GM19324 (cell line): ENCODE data around the gene NDFIP1.
"Not testable (repeated sequence)": the region's sequence is repeated elsewhere in the genome, so short reads cannot be mapped to it uniquely, and the experiment has no call there.

Experiments
- ATAC-seq: cut with Tn5 transposase; IDR thresholded peaks from one replicate; pipeline ENCODE4 v1.9.1; 2021; ENCODE audit warnings: mild to moderate bottlenecking, moderate library complexity; ENCODE audit not compliant: unreplicated experiment, low FRiP score

Gene NDFIP1, protein sequence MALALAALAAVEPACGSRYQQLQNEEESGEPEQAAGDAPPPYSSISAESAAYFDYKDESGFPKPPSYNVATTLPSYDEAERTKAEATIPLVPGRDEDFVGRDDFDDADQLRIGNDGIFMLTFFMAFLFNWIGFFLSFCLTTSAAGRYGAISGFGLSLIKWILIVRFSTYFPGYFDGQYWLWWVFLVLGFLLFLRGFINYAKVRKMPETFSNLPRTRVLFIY

DNA sequence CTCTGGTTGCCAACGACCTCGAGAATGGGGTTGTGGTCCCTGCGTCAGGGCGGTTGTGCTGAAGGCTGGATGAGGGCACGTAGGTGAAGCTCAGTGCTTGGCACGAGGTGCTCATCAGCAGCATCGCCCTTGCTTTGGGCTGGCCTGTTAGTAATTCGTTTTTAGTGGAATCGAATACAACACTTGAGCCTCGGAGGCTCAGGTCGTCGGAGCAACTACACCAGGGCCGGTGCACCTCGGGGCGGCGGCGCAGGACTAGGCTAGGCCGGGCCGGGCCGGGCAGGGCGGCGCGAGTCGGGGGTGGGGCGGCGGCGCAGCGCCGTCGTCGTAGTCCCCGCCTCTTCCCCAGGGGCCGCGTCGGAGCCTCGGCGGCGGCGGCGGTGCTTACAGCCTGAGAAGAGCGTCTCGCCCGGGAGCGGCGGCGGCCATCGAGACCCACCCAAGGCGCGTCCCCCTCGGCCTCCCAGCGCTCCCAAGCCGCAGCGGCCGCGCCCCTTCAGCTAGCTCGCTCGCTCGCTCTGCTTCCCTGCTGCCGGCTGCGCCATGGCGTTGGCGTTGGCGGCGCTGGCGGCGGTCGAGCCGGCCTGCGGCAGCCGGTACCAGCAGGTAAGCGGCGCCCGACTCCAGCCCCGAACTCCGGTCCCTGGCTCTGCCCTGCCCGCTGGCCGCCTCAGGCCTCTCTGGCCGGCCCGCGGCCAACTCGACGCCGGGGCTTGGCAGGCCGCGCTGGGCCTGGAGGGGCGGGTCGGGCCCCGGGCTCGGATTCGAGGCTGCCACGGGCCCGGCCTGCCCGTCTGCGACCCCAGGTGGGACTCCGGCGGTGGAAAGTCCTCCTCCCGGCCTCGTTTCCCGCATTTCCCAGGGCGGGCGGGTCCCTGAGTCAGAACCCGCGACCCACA, at the start of gene NDFIP1:
Gene NDFIP1, plus strand, starts transcription at position 348 of the 899 bp plus-strand sequence. Its CDS starts 196 bp downstream, at position 544.
- peak; percentile 99 for ATAC-seq

DNA sequence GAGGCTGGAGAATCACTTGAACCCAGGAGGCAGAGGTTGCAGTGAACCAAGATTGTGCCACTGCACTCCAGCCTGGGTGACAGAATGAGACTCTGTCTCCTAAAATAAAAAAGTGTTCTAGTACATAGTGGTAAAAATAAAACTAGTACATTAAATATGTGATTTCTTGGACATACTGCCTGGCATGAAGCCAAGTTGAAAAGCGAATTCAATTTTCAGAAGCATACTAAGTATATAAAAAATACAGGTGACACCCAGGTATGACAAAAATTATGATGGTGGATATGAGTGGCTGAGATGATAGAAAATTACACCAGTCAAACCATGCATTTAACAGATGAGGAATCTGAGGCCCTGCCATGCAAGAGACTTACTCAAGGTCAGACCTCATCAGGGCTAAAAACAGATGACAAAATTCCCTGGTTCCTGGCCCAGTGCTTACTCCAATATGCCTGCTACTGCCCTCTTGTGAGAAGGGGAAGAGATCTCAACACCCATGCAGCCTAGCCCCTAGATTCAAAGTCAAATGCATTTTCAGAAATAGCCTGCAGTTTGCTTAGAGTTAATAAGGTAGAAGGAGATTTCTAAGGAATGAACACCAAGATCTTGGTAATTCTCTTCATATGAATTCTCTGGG, 49.2 kb upstream of the NDFIP1 start:
- ATAC-seq = no peak

DNA sequence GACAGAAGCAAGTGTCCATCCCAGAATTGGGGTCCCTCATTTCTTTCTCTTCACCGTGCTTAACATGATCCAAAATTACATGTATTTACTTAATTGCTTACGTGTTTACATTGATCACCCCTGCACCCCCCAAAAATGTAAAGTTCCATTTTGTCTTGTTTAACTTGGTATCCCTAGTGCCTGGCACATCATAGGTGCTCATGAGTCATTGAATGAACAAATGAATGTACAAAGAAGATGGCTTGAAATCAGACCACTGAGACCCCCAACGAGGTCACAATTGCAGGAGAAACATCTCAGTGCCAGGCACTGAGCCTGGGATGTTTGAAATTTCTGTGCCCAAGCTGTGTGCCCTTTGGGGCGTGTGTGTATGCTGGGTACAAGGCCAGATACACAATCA, 45.2 kb upstream of the NDFIP1 start:
- no peak for ATAC-seq

DNA sequence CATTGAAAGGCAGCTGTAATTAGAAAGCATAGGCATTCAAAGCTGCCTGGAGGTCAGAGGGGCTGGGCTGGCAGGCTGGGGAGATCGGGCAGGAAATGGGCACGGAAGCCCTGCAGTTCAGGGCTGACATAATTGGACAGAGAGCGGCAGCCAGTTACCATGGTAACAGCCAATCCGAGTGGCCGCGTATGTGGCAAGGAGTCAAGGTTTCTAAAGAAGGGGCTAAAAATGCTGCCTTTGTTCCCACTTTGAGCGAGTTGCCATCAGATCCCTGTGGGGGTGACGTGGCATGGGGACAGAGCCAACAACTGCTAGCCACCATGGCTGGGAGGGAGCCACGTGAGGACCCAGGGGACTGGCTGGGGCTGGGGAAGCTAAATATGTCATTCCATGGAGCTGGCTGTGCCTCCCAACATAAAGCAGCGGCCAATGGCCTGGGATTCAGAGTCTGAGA, 44.7 kb upstream of the NDFIP1 start:
- no peak for ATAC-seq

DNA sequence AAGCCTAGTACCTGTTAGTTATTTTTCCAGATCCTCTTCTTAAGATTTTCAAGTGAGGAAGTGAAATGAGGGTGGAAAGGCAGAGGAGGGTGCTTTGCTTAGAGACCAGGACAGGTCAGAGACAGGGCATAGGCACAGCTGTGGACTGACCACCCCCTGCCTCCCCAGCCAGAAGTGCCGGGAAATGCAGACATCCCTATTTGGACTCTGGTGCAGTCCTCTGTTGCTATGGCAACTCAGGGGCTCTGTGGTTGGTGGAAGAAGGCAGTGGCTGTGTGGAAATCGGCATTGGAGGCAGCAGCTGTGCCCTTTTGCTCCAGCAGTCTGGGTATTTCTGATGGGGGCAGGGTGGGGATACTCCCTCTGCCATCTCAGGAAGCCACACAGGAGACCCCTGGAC, 43.3 kb upstream of the NDFIP1 start:
- no peak for ATAC-seq

DNA sequence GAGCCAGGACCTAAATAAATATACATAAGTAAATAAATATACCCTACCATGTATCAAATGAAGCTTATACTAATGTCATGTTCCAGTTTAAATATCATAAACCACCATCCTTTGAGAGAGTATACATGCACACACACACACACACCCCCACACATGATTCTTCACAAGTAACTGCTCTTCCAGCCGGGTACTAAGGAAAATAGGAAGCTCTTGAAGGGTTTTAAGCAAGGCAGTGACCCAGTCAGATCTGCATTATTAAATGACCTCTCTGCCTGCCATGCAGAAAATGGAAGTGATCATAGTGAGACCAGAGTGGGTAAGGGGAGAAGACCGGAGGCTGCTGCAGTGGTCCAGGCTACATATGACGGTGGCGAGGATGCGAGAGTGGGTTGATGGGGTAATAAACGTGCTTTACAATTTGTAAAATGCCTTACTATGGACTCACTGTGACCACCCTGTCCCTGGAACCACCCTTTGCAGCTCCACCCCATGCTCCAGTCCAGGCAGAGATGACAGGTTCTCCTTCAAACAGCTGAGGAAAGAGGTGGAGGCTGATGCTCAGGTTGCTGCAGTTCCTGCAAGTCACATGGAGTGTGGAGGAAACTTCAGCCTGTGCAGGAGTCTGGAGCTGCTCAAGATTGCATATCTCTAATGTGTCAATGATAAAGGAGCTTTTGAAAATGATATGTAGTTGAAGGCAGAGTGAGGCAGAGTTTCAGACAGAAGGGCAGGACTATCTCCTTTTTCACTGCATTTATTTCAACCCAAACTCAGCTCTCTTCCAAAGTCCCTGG, 38.8 kb upstream of the NDFIP1 start:
- no peak for ATAC-seq

DNA sequence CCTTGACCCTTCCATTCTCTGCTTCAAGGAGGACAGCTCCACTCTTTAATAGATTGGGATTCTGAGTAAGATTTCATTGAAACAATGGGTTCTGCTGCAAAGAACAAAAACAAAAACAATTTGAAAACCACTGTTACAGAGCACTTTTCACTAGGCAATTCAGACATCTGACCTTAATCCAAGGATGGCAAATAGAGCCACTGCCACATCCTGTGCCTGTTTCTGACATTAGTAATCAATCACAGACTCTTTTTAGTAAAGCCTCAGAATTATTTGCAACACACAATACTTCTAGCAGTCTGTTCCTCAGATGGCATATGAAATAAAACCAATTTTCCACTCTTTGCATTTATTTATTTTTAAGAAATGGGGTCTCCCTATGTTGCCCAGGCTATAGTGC, 37.8 kb upstream of the NDFIP1 start:
- ATAC-seq = no peak

DNA sequence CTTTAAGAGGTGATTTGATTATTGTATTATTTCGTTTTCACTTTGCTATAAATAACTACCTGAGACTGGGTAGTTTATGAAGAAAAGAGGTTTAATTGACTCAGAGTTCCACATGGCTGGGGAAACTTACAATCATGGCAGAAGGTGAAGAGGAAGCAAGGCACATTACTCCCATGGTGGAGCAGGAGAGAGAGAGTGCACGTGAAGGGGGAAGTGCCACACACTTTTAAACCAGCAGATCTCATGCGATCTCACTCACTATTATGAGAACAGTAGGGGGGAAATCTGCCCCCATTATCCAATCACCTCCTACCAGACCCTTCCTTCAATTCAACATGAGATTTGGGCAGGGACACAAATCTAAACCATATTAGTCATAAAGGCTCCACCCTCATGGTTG, 36.1 kb upstream of the NDFIP1 start:
- no peak for ATAC-seq

DNA sequence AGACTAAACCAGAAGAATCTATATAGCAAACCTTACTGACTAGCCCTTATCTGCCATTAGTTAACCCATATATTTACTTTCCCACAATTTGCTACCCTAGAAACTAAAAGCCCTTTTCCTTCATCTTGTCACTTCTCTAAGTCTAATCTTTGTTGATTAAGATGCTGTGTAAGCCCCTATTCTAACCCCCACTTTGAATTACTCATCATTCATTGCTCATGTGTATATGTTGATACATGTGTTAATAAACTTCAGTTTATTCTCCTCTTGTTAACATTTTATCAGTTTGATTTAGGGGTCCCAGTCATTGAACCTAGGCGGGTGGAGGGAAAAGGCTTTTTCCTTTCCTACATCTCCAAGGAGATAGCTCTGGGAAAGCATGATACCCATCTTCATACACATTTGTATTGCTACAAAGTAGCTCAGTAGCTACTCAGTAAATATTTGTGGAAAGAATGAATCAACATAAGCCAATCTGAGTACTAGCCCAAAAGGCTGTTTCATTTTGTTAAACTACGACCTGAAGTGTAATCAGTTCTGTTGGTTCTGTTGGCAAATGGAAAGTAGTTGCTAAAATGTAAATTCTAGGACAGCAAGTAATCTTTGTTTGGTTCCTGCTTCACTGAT, 35.1 kb upstream of the NDFIP1 start:
- ATAC-seq = no peak

DNA sequence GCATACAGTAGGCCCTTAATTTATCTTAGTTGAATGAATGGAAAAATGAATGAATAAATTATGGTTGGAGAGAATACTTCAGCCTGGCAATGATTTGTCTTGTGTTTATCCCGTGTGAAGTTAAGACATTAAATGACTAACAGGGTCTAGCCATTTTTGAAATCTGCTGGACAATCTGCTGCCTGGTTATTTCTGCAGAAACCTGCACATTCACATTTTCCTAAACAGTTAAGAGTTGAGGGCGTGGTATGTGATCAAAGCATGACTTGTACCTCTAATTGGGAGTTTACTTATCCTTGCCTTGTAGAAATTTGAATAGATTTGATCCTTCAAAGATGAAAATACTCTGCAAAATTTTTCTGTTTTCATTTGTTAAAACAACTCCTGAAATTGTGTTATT, 34.6 kb upstream of the NDFIP1 start:
- no peak for ATAC-seq

DNA sequence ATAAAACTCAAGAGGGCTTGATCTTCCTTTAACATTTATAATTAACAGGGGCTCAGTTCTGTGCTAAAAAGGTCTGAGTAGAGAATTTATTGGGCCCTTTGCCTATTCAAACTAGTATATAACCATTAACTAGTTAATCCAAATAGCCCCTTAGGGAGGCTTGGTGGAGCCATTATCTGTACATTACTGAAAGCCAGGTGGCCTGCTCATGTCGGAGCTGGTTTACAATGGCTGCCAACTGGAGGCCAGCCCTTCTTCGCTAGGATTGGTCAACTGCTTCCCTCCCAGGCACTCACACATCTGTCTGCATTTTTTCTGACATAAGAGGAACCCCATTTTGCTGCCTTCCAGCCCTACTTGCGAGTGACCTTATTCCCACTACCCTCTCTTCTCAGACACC, 30.4 kb upstream of the NDFIP1 start:
- ATAC-seq = no peak

DNA sequence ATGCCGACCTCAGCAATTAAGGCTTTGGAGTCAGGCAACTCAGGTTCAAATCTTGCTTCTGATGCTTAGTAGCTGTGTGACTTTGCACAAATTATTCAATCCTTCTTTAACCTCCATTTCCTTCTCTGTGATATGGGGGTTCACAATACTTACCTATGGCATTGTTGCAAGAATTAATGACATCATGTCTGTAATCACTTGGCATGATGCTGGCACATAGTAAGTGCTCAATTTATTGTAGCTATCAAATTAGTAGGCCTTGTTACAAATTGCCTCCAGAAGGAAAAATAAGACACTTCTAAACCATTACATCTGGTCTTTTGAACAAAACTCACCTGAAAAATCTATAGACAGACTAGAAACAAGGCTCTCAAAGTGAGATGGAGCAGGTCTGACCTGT, 29.9 kb upstream of the NDFIP1 start:
- ATAC-seq = no peak

DNA sequence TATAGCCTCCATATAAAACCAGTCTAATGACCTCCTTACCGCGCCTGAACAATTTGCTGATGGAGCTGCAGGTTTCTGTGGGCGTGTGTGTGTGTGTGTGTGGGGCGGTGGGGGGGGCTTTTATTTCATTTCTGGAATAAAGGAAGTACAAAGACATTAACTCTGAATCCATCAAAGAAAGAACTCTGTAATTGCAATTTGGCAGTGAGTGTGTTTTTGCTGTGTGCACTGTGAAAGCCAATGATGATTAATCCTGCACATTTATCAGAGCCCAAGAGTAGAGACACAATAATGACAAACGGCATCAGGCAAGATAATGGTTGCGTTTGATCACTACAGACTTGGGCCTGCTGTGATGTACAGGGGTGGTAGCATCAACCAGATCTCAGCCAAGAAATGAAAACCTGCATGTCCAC, 29.3 kb upstream of the NDFIP1 start:
- no peak for ATAC-seq

DNA sequence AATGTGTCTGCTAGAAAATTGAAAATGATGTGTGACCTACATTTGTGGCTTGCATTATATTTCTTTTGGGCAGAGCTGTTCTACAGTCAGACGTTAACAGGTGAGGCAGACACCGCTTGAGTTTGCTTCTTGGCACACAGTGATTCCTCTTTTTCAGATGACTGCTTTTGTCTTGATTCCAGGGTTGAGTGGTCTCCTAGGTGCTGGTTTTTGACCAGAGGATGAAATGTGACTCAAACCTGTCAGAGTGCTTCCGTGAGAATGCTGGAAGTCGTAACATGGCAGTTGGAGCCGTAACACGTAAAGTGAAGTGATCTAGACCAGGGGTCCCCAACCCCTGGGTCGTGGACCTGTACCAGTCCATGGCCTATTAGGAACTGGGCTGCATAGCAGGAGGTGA, 28.3 kb upstream of the NDFIP1 start:
- no peak for ATAC-seq

DNA sequence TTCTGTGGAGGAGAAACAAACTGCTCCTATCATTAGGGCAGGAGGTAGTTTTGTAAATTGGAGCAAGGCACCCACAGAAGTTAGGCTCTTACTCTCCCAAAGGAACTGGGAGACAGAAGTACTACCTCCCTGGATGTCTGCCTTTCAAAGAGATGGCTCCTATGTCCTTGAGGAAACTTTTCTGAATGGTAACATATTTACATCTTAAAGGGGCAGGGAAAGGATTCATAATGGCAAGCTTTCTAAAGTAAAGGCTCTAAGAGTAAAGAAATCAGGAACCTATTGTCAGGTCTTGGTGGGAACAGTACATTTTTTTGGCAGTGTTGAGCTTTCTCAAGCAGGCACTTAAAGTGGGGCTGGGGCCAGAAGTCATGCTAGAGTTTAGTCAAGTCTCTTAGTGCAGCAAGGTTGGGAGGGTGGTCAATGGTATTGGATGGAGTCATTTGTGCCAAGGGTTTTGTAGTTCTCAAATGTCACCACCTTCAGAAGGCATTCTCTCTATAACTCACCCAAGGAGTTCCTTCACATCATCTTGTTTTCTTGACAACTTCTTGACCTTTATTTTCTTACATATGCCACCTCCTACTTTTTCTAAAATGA, 26.3 kb upstream of the NDFIP1 start:
- no peak for ATAC-seq

DNA sequence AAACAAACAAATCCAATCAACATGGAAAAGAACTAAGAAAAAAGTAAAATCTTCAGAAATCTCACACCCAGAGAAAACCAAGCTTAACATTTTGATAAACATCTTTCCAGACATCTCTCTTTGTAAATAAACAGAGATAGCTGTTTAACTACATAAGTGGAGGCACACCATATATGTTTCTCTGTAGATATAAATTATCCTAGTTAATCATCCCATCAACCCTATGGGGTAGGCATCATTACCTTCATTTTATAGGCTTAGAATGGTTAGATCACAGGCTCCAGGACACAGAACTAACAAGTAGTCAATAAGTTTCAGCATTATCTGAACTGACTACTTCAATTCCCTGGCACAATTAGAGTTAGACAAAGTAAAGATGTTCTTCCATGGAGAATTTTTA, 22.4 kb upstream of the NDFIP1 start:
- ATAC-seq = no peak

DNA sequence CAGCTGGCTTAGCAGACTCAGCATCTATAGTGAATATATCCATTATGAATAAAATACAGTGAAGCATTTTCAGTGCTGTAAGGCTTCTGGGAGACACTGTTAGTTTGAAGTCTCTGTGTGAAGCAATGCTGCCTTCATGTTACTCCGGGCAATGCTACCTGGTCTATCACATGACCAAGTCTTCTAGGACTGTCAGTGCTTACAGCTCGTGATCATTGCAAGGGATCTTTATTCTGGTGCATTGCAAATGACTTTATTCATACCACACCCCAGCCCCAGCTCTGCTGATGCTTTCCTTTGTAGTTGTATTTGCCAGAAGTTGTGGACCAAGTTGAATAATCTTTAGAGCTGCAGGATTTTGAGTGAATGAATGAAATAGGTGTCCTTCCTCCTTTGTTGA, 21.9 kb upstream of the NDFIP1 start:
- ATAC-seq = no peak

DNA sequence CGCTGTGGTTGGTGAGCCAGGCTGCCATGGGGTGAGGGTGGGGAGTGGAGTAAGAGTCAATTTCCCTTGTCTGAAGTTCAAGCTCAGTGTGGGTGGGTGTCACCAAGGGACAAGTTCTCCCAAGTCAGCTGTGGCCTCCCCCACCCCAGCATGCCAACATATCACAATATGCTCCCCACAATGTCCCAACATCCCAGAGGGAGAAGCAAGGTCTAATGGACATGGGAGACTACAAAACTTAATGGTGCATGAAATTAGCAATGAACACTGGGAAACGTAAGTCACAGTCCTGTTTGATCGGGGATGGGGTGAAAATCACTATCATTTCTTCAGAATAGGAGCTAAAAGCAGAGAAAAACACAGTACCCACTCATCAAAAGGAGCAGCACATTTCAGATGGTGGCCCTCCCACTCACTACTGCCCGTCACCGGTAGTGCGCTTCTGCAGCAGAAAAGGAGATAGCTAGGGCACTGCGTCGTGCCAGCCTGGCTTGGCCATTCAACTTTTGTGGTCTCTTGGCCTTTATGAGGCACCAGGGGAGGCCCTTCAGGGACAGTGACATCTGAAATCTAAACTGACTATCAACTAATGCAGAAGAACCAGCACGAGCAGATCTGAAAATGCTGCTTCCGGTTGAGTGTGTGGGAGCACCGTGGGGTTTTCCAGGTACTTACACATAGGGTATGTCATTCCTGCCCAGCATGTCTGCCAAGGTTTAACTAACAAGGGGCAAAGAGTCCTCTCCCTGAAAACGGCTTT, 20.5 kb upstream of the NDFIP1 start:
- ATAC-seq = no peak

DNA sequence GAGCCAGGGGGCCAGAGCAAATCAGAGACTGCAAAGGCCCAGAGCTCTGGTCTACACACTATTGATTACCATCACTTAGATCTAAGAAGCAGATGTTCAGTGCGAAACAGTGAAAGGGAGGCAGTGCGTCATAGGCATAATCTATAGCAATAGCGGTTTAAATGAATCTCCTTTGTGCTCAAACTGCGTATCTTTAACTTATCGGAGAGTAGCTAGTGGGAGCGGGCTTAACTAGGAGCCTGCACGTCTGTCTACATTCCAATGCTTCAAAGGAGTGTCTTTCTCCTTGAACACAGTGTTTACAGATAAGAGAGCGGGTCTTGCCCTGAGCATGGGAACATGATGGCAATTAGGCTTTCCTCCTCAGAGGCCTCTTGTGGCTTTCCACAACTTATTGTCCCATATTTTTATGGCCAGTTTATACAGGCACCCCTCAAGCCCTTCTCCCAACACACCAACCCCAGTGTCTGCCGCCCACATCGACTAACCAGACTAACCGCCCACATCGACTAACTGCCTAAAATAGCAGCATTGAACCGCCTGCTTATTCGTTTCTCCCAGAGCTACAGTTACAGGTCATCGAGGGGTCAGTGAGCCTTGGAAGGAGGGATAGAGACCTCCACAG, 19.6 kb upstream of the NDFIP1 start:
- not testable (repeated sequence) for ATAC-seq
